ENCODE results near the gene BTD.

Gene BTD

DNA sequence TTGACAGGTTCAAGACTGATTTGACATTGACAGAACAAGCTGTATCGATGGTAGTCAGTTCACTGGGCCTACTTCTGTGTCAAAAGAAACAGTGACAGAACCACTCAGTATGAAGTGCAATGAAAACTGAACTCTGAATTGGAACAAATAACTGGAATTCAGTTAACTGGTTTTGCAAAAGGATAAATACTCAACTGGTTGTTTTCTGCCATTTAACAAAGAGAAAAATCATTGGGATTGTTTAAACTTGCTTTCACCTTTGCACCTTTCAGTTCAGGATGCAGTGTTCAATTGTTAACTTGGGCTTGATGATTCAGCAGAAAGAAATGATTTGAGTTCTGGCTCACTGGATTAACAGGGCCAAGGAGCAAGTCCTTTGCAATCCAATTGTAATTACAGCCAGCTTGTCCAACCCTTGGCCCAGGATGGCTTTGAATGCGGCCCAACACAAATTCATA lies 4.9 kb downstream of the BTD start:
- Histone ChIP-seq H3K36me3 (ENCODE audit: control insufficient read depth, low read length) (no peaks in the 10 kb centered on the region), H4K20me1 (ENCODE audit: control insufficient read depth, insufficient read depth, low read depth, low read length) (no peaks in the 10 kb centered on the region), H3F3A (ENCODE audit: control insufficient read depth, insufficient read depth) (no peaks in the 10 kb centered on the region), H3K27ac (ENCODE audit: low read depth, low read length) (no peak overlapping the region), H3K4me1 (ENCODE audit: control insufficient read depth, low read length) (peaks cover 9% of the 10 kb centered on the region), H3K4me3 (ENCODE audit: low read length) (no peak overlapping the region), H3K79me2 (ENCODE audit: control insufficient read depth, low read length) (peaks cover 8% of the 10 kb centered on the region), H3K9me2 (replicated peaks; ENCODE audit: control insufficient read depth, low read length) (no peaks in the 10 kb centered on the region), H3K4me2 (ENCODE audit: low read length) (no peak overlapping the region), H3K27me3 (ENCODE audit: control insufficient read depth, low read length) (no peaks in the 10 kb centered on the region), H3K9me3 (ENCODE audit: control insufficient read depth, insufficient read depth, low read length) (no peaks in the 10 kb centered on the region; the same call in 1 of the 2 replicates)
- TF ChIP-seq CTCF (IDR thresholded peaks at IDR 0.05; ENCODE audit: low read depth, low read length, poor library complexity, severe bottlenecking), result no peak
- no peak for TF ChIP-seq EZH2phosphoT487 (IDR thresholded peaks at IDR 0.05; ENCODE audit: borderline replicate concordance, low read length)

- TF ChIP-seq CTCF (IDR thresholded peaks at IDR 0.05; ENCODE audit: low read depth, low read length, poor library complexity, severe bottlenecking), result no peak
- no peak for TF ChIP-seq EZH2phosphoT487 (IDR thresholded peaks at IDR 0.05; ENCODE audit: borderline replicate concordance, low read length)
- no peak overlapping the region for H3K4me2 ChIP-seq (ENCODE audit: low read length)
- no peak overlapping the region for H3K27ac ChIP-seq (ENCODE audit: low read depth, low read length)
Measured at GRCh38 chr3:15610082-15610759, 8.7 kb downstream of the BTD start.

DNA sequence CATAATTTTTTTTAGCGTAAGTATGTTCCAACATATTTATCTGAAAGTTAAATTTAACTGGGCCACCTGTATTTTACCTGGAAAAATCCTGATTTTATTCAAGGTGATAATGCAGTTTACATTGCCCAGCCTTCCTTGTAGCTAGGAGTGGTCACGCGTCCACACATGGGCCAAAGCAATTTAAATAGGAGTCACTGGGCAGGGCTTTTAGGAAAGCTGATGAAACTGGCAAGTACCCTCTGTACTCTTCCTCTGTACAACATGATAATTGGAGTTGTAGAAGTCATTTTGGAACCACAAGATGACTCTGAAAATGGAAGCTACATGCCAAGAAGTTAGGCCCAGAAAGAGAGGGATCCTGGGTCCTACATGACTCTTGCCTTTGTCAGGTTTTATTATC lies 9.5 kb downstream of the BTD start:
- no peaks in the 10 kb centered on the region for H3K79me2 ChIP-seq (ENCODE audit: control insufficient read depth, low read length)
- no peaks in the 10 kb centered on the region for H4K20me1 ChIP-seq (ENCODE audit: control insufficient read depth, insufficient read depth, low read depth, low read length)
- H3K4me2 ChIP-seq (ENCODE audit: low read length), result no peak overlapping the region
- no peaks in the 10 kb centered on the region for H3K4me1 ChIP-seq (ENCODE audit: control insufficient read depth, low read length)
- no peaks in the 10 kb centered on the region for H3K36me3 ChIP-seq (ENCODE audit: control insufficient read depth, low read length)
- H3K9me2 ChIP-seq (replicated peaks; ENCODE audit: control insufficient read depth, low read length), result no peaks in the 10 kb centered on the region
- no peaks in the 10 kb centered on the region for H3K27me3 ChIP-seq (ENCODE audit: control insufficient read depth, low read length)
- H3F3A ChIP-seq (ENCODE audit: control insufficient read depth, insufficient read depth), result no peaks in the 10 kb centered on the region
- H3K4me3 ChIP-seq (ENCODE audit: low read length), result no peak overlapping the region
- H3K9me3 ChIP-seq (ENCODE audit: control insufficient read depth, insufficient read depth, low read length), result no peaks in the 10 kb centered on the region
- TF ChIP-seq EZH2phosphoT487 (IDR thresholded peaks at IDR 0.05; ENCODE audit: borderline replicate concordance, low read length) (no peak), CTCF (IDR thresholded peaks at IDR 0.05; ENCODE audit: low read depth, low read length, poor library complexity, severe bottlenecking) (no peak)
- H3K27ac ChIP-seq (ENCODE audit: low read depth, low read length), result no peak overlapping the region

More at GRCh38 chr3:15610082-15610759, 8.7 kb downstream of the BTD start:
- Histone ChIP-seq H3K9me2 (replicated peaks; ENCODE audit: control insufficient read depth, low read length) (no peaks in the 10 kb centered on the region), H3K9me3 (ENCODE audit: control insufficient read depth, insufficient read depth, low read length) (no peaks in the 10 kb centered on the region), H3K4me3 (ENCODE audit: low read length) (no peak overlapping the region), H3K4me1 (ENCODE audit: control insufficient read depth, low read length) (no peaks in the 10 kb centered on the region), H3K36me3 (ENCODE audit: control insufficient read depth, low read length) (no peaks in the 10 kb centered on the region), H3K79me2 (ENCODE audit: control insufficient read depth, low read length) (no peaks in the 10 kb centered on the region), H4K20me1 (ENCODE audit: control insufficient read depth, insufficient read depth, low read depth, low read length) (no peaks in the 10 kb centered on the region), H3F3A (ENCODE audit: control insufficient read depth, insufficient read depth) (no peaks in the 10 kb centered on the region), H3K27me3 (ENCODE audit: control insufficient read depth, low read length) (no peaks in the 10 kb centered on the region)

All from DOHH2 (cell line).